OCI-LY3 (cell line): Measurements from ENCODE around the gene BSX.

Source experiments
- EZH2phosphoT487 ChIP-seq: fragments of 200-600 bp; shearing (Covaris generic); IDR thresholded peaks from 2 replicates; pipeline ENCODE4 v1.6.1; 2018; ENCODE audit warnings: antibody characterized with exemption, mixed run types, low read depth
- TF ChIP-seq, protein P1 (sequence below): fragments of 200-600, 300-600 bp; sonication (generic); IDR thresholded peaks from 2 replicates; pipeline ENCODE4 v1.5.1; 2014; ENCODE audit warnings: antibody characterized with exemption, low read length, low read depth

DNA sequence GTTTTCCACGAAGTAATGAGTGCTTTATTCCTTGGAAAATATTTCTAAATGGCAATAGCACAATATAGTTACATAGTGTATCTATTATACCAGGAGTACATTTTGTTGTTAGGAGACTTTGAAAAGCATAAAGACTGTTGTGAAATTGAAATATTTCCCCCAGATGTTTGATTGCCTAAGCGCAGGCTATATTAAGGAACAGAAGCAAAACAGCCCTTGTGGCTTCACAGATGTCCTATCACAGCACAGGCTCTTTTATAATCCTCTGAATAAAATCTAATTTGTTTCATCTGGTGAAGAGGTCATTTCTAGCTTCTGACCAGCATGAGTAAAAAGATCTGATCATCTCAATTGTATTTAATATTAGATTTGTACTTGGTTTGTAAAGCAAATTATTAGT lies 48.2 kb downstream of the BSX start:
- TF ChIP-seq, protein P1, sequence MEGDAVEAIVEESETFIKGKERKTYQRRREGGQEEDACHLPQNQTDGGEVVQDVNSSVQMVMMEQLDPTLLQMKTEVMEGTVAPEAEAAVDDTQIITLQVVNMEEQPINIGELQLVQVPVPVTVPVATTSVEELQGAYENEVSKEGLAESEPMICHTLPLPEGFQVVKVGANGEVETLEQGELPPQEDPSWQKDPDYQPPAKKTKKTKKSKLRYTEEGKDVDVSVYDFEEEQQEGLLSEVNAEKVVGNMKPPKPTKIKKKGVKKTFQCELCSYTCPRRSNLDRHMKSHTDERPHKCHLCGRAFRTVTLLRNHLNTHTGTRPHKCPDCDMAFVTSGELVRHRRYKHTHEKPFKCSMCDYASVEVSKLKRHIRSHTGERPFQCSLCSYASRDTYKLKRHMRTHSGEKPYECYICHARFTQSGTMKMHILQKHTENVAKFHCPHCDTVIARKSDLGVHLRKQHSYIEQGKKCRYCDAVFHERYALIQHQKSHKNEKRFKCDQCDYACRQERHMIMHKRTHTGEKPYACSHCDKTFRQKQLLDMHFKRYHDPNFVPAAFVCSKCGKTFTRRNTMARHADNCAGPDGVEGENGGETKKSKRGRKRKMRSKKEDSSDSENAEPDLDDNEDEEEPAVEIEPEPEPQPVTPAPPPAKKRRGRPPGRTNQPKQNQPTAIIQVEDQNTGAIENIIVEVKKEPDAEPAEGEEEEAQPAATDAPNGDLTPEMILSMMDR: no peak
- no peak for TF ChIP-seq EZH2phosphoT487
